22Rv1 (cell line): ENCODE measurements around the gene CACNA1F.

Source experiments
- ZFX ChIP-seq: fragments of 450-650 bp; IDR thresholded peaks from 2 replicates; pipeline ENCODE4 v1.6.1; 2017; ENCODE audit warnings: antibody characterized with exemption, borderline replicate concordance
- TF ChIP-seq, protein P1 (sequence below): fragments of 450-650 bp; IDR thresholded peaks from 2 replicates; pipeline ENCODE4 v1.5.1; 2017; ENCODE audit warnings: mild to moderate bottlenecking

- TF ChIP-seq, protein P1, sequence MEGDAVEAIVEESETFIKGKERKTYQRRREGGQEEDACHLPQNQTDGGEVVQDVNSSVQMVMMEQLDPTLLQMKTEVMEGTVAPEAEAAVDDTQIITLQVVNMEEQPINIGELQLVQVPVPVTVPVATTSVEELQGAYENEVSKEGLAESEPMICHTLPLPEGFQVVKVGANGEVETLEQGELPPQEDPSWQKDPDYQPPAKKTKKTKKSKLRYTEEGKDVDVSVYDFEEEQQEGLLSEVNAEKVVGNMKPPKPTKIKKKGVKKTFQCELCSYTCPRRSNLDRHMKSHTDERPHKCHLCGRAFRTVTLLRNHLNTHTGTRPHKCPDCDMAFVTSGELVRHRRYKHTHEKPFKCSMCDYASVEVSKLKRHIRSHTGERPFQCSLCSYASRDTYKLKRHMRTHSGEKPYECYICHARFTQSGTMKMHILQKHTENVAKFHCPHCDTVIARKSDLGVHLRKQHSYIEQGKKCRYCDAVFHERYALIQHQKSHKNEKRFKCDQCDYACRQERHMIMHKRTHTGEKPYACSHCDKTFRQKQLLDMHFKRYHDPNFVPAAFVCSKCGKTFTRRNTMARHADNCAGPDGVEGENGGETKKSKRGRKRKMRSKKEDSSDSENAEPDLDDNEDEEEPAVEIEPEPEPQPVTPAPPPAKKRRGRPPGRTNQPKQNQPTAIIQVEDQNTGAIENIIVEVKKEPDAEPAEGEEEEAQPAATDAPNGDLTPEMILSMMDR: no peak
- no peak for TF ChIP-seq ZFX
Measured at GRCh38 chrX:49202022-49202421, 31.1 kb downstream of the CACNA1F start.
